ENCODE data around the gene ST8SIA4. TPM values are rescaled to one million over a fixed set of nuclear protein-coding genes. Genes with fewer than 3 reads are reported as not detected.

Gene ST8SIA4, protein sequence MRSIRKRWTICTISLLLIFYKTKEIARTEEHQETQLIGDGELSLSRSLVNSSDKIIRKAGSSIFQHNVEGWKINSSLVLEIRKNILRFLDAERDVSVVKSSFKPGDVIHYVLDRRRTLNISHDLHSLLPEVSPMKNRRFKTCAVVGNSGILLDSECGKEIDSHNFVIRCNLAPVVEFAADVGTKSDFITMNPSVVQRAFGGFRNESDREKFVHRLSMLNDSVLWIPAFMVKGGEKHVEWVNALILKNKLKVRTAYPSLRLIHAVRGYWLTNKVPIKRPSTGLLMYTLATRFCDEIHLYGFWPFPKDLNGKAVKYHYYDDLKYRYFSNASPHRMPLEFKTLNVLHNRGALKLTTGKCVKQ
- total RNA-seq, result 15.0 TPM

GRCh38 chr5:100903039-100903887 is at the start of gene ST8SIA4:
Gene ST8SIA4 (minus strand): TSS chr5:100903282. CDS start chr5:100902955, 327 bp downstream.
- peak; percentile 91 for DNase-seq

- DNase-seq, result no peak
These were observed 47.9 kb upstream of the ST8SIA4 start for GRCh38 chr5:100950985-100951384.

DNA sequence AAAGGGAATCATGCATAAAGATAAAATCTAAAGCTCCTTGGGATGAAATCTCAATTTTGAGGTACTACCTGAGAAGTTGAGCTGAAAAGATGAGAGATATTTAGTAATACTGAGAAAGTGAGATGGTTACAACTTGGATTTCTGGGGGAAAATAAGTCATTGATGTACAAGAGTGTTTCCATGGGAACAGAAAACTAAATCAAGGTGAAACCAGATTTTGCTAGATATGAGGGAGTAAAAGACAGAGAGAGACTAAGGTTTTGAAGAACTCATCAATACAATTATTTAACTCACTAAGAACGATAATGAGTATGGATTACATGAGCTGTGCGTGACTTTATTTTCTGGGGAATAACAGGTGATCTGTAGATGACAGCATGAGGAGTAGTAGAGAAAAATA is 10.2 kb upstream of the ST8SIA4 start:
- no peak for DNase-seq

GRCh38 chr5:100909034-100909433 is 6.0 kb upstream of the ST8SIA4 start:
- no peak for DNase-seq

DNA sequence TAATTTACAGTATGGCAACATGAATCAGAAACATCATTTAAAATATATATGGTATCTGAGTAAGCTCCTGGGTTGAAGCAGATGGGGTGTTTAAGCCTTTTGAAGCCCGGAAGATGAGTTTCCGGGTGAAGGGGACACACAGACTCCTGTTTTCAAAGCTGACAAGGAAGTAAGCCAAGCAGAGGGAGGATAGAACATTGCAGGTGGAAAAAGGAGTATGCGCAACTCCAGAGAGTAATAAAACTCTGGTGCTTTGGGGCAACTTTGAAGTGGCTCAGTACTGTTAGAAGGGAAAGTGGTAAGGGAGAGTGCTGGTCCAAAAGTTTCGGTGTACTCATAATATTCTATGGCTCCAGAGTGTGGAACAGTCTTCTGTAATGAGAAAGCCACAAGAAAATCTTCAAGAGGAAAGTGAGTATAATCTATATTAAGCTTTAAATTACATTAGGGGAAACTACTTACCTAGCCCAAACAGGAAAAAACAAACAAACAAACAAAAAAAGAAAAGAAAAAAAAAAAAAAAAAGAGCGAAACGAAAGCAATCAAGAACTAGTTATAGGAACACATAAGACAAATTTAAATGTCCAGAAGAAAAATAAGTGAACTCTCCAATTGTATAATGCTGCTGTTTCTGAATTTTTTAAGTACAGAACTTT is 2.3 kb upstream of the ST8SIA4 start:
- DNase-seq, result no peak

- peak; percentile 20 for DNase-seq
These were observed 1.3 kb upstream of the ST8SIA4 start for GRCh38 chr5:100904259-100904861.

GRCh38 chr5:100902440-100903038 is 543 bp downstream of the ST8SIA4 start:
- DNase-seq, result peak; percentile 41

DNA sequence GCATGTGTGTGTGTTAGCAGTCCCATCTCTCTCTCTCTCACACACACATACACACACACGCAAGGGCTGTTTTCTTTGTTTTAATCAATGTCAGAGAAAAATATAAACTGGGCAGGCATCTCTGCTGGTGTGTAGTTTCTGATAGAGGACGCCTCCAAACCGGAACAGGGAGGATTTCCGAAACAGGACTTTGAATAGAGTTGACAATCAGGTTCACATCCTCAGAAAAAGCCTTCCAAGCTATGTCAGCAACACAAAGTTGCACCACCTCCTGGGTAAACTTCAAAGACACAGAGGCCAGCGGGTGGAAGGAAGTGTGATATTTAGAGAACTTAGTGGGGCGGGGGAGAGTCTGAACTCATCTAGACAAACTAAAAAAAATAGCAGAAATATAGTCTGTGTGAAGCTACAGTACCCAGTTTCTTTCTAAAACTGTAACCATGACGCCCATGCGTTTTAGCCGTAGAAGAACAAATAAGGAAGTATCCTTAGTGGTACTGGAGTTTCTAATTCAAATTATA is 1.2 kb downstream of the ST8SIA4 start:
- DNase-seq, result peak; percentile 56

- DNase-seq, result peak; percentile 68
These were observed 2.0 kb downstream of the ST8SIA4 start for GRCh38 chr5:100900796-100901781.

DNA sequence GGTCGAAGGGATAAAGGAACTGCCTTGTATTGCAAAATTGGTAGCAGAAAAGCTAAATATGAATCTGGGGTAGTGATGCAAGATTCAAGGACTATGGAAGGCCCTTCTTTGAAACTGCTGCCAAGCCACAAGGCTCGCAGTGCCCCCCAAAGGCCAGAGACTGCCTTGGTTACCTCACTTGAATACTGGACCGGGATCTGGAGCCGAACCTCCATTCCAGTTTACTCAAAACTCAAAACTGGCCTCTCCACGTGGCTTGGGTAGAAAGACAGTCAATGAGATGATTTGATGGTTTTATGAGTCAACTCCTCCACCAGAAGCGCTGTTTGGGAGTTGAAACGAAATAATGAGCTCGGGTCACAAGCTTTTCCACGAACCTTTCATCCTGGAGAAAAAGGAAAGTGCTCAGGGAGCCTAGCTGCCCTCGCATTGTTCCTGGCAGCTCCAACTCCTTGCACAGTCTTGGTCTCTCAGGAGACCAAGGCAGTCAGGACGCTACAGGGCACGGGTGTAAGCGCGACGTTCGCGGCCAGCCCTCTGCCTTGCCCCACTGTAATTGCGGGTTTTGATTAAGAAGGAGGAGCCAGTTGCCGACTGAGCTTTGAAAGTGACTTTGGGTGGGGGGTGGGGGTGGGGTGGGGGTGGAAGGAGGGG is 2.8 kb downstream of the ST8SIA4 start:
- DNase-seq, result peak; percentile 44

DNA sequence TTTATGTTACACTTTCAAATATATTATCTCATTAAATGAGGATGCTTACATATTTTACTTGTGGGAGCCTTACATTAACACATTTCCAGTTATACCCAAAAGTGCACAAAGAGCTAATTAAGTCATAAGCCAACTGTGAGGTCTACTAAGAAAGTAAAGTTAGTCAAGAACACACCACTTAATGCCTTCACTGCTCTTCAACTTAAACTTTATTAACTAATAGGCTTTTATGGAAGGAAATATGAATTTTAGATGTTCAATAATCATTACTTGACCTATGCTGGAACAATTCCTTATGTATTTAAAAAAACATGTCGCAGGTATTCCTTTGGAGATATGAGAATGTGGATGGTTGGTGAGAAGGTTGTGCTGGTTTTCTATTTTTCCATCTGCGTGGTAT is 3.4 kb downstream of the ST8SIA4 start:
- DNase-seq, result no peak

DNA sequence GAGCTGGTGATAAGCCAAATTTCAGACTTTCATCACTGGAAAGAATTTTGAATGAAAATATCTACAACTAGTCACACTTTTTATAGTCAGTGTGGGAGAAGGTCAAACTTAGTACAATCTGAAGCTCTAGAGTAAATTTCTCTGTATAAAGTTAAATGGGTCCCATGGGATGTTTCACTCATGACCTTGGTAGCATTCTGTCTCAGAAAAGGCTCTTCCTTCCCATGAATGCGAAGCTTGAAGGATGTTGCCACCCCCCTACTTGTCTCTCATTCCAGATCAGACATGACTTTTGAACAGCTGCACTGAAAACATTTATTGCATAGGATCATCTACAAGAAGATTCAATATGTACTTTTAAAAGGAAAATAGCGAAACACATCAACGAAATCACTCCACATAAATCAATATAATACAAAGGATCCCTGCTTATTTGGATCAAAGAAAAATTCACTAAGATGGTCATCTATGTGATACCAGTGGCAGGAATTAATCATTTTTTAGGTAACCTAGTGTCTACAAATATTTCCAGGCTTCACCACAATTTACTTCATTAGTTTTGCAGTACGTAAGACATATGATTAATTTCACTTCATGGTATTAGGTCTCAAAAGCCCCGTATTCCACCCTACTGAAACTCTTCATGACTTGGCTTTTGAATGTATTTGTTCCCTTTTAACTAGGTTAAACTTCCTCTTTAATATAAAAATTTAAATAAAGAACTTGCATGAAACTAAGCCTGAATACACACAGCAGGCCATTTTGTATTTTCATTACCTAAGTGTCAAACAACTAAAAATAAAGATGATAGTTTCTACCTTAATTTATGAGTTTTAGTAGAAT is 4.4 kb downstream of the ST8SIA4 start:
- DNase-seq, result no peak

GRCh38 chr5:100896054-100896453 is 7.0 kb downstream of the ST8SIA4 start:
- no peak for DNase-seq

DNA sequence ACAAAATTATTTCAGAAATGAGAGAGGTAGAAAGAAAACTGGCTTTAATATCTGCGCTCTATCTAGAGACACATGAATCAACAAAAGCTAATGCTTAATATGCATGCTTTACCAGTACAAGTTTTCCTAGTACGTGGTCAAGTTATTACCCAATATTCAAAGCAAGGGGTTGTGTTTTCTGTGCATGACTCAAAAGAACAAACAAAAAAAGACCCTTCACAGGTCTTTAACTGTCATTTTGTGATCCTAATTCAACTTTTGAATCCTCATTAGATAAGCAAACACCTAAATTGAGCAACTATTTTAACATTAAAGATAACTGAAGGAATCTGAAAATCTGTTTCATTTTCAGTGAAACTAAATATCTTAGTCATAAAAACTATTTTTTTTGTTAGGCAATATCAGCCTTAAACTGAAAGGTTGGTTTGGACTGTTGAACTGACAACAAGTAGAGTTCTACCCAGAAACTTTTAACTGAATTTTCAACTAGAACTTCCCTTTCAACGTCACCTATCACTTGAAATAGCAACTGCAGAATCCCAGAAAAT is 12.5 kb downstream of the ST8SIA4 start:
- DNase-seq, result no peak

- no peak for DNase-seq
These were observed 13.2 kb downstream of the ST8SIA4 start for GRCh38 chr5:100889896-100890295.

- DNase-seq, result no peak
These were observed 13.8 kb downstream of the ST8SIA4 start for GRCh38 chr5:100889165-100889743.

- no peak for DNase-seq
These were observed 25.8 kb downstream of the ST8SIA4 start for GRCh38 chr5:100877274-100877673.
